Measurements from ENCODE around the gene ASS1. TPM values are rescaled to one million over a fixed set of nuclear protein-coding genes. Genes with fewer than 3 reads are reported as not detected.
A peak's percentile ranks its signal among the peaks of the same experiment; 100 is the strongest.

ASS1 gene
- total RNA-seq, 1 experiment from 2014 or later, result 249 TPM

DNA sequence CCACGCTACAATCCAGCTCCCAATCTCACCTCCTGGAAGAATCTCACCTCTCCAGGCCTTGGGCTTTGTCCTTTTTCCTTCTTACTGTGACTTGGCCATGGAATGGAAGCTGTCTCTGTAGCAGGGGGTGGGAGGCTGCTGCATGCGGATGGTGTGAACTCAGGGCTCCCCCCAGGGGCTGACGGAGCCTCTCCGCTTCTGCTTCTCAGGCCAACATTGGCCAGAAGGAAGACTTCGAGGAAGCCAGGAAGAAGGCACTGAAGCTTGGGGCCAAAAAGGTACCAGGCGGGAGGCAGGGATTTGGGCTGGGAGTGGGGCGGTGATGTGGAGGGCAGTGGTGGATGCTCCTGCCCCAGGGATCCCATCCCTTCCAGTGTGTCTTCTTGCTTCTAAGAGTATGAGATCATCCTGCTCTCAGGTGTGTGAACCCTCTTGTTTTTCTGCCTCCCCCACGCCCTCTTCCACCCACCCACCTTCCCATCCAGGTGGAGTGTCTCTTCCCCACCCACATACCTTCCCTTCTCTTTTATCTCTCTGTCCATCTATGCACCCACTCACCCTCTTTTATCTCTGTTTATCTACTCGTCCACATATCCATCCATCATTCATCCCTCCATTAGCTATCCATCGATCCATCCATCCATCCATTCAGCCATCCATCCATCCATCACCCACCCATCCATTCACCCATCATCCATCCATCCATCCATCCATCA, 9.5 kb downstream of the ASS1 start:
- no peak for DNase-seq (ENCODE audit: low read depth)

DNA sequence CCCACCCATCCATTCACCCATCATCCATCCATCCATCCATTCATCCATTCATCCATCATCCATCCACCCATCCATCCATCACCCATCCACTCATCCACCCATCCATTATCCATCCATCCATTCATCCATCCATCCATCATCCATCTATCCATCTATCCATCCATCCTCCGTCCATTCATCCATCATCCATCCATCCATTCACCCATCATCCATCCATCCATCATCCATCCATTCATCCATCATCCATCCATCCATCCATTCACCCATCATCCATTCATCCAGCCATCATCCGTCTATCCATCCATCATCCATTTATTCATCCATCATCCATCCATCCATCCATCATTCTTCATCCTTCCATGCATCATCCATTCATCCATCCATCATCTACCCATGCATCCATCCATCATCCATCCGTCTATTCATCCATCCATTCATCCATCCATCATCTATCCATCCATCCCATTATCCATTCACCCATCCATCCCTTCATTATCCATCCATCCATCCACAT, 10.1 kb downstream of the ASS1 start:
- DNase-seq (ENCODE audit: low read depth), result no peak

DNA sequence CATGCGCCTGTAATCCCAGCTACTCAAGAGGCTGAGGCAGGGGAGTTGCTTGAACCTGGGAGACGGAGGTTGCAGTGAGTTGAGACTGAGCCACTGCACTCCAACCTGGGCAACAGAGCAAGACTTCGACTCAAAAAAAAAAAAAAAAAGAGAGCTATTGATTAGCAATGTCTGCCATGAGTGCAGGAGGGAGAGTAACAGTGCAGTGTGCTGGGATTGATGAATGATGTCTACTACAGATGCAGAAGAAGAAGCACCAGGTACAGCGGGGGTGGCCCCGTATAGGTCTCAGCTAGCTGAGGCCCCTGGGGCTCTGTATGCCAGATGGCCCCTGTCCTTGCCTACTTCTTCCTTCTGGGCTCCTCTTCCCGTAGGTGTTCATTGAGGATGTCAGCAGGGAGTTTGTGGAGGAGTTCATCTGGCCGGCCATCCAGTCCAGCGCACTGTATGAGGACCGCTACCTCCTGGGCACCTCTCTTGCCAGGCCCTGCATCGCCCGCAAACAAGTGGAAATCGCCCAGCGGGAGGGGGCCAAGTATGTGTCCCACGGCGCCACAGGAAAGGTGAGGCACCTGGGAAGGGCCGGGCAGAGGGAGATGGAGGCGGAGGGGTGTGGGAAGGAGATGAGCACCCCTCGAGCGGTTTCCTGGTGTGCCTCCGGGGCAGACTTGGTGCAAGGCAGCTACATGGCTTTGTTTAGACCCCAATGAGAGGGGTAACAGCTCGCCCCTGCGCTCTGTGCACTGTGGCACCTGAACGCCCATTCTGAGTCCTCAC, 13.5 kb downstream of the ASS1 start:
- DNase-seq (ENCODE audit: low read depth), result no peak

DNA sequence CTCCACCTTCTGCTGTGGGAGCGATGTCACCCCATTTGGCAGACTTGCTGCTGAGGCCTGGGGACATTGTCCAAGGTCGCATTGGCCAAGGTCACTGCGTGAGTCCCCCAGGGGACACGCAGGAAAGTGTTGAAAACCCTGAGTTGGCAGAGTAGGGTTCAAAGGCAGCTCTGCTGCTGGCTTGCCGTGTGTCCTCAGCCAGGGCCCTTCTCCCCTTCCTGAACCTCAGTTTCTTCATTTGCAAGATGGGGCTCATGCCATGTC, 14.0 kb downstream of the ASS1 start:
- DNase-seq (ENCODE audit: low read depth), result no peak

DNA sequence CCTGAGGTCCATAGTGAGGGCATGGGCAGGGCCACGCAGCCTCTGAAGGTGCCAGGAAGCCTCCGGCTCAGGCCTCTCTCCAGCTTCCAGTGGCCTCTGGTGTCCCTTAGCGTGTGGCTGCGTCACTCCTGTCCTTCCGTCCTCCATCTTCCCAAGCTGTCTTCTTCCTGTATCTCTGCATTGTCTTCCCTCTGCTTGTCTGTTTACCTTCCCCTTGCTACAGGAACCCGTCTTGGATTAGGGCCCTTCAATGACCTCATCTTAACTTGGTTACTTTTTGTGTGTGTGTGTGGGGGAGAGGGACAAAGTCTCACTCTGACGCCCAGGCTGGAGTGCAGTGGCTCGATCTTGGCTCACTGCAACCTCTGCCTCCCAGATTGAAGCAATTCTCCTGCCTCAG, 14.4 kb downstream of the ASS1 start:
- no peak for DNase-seq (ENCODE audit: low read depth)

DNA sequence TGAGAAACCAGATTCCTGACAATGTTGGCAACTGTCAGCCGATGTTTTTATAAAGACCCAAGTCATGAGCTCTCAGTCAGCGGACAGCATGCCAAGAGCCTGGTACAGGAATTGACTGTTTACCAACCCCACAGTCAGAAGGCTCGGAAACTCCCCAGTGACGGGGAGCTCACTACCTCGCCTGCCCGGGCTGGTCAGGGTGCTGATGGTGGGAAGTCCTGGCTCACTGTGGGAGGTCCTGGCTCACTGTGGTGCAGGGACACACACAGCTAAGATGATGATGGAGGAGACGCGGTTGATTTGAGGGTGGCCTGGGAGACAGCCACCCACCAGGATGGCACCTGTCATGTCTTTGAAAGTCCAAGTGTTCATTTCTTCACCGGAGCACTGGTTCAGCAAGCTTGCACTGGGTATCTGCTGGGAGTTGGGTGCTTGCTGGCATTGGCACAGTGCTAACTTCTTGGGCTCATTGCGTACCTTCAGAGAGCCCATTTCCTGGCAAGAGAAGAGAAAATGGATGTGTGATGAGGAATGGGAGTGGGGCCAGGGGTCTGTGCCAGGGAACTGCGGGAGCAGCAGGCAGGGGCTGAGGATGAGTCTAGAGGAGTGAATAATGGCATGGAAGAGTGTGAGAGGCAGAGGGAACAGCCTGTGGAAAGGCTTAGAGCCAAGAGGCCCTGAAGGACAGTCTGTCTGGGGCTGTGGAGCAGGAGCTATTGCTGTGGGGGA, 15.3 kb downstream of the ASS1 start:
- no peak for DNase-seq (ENCODE audit: low read depth)

DNA sequence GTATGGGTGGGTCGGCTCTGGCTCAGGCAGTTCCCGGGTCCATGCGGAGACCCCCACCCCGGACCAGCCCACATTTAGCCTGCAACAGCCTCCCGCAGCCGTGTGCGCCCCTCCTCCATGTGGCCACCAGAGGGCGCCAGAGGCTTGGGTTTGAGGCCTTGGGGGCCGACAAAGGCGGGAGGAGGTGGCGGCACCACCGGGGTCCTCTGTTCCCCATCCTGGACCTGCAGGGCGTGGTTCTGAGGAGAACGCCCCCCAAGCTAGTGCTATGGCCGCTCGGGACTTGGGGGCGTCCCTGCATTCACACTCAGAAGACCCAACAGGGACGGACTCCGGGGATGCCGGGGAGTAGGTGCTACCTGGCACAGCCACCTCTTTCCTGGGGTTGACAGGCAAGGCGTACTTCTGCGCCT, 16.5 kb downstream of the ASS1 start:
- DNase-seq (ENCODE audit: low read depth), result peak; percentile 21

DNA sequence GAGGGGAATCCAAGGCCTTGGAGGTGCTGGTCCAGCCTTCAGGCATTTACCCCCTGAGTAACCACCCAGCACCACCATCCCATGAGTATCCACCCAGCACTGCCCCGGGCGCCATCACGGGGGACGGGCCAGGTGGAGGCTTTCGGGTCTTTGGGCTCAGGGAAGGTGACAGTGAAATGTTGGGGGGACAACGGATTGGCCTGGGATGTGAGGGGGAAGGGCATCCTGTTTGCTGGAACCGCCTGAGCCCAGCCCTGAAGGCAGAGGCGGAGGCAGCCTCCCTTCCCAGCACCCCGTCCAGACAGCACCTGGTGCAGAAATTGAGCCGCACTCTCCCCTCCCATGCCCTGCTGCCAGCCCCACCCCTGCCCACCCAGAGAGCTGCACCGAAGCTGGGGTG, 17.0 kb downstream of the ASS1 start:
- no peak for DNase-seq (ENCODE audit: low read depth)

DNA sequence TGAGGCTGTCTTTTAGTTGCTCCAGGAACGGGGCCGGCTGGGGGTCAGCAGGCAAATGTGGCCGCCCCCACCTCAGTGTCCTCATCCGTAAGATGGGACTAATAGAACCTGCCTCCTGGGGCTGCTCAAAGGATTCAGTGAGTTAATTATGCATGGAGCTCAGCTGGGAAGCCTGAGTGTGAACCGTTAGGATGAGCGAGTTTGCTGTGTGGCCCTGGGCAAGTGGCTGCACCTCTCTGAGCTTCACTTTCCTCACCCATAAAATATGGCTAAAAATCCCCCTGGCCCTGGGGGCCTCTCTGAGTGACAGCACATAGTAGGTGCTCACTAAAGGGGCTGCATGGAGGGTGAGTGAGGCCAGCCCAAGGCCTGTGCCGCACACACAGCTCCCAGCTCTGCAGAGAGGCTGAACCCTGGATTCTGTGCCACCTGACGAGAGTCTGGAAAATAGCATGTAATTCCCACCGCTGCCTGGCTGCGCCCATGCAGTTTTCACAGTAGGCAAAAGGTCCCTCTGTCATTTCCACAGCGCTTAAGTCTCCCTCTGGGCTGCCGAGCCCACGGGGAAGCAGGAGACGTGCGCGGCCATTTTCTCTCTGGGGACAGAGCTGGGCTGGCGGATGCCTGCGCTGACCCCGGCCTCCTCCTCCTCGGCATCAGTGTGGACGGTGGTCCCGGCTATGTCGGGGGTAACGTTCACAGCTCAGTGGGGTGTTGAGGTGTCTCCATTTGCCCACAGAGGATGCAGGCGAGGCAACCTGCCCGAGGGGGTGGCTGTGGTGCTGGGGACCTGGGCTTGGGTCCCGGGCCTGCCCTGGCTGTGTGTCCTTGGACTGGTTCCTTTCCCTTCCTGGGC, 18.2 kb downstream of the ASS1 start:
- no peak for DNase-seq (ENCODE audit: low read depth)

DNA sequence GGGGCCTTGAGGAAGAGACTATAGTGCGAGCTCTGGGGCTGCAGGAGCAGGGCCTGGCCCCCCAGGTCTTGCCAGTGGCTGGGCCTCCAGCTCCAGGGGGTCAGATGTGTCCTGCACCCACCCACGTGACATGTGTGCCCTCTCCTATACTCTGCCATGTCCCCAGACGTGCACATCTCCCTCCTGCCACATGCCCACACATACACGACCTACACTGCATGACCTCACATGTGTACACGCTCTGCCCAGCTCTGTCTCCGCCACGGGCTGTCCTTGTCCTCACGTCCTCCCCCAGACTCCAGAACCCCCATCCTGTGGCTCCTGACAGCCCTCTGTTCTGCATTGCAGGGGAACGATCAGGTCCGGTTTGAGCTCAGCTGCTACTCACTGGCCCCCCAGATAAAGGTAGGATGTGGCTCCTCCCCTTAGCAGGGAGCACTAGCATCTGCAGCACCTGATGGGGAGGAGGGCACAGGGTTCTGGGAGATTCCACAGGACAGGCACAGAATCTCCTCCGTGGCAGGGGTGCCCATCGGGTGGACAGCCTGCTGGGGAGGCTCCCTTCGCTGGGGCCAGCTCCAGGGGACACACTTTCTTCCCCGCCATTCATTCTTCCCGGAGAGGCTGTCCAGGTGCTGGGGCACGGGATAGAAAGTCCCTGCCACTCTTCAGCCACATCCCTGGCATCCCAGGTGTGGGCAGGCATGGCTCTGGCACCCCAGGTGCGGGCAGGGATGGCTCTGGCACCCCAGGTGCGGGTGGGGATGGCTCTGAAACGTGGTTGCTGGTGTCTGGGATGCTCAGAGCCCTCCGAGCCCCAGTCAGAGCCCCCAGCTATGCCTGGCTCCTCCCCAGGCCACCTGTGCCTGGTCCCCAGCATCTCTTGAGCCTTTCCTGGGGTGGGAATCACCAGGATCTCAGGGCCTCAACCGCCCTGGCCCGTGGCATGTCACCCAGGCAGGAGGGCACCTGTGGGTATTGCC, 19.3 kb downstream of the ASS1 start:
- DNase-seq (ENCODE audit: low read depth), result no peak

DNA sequence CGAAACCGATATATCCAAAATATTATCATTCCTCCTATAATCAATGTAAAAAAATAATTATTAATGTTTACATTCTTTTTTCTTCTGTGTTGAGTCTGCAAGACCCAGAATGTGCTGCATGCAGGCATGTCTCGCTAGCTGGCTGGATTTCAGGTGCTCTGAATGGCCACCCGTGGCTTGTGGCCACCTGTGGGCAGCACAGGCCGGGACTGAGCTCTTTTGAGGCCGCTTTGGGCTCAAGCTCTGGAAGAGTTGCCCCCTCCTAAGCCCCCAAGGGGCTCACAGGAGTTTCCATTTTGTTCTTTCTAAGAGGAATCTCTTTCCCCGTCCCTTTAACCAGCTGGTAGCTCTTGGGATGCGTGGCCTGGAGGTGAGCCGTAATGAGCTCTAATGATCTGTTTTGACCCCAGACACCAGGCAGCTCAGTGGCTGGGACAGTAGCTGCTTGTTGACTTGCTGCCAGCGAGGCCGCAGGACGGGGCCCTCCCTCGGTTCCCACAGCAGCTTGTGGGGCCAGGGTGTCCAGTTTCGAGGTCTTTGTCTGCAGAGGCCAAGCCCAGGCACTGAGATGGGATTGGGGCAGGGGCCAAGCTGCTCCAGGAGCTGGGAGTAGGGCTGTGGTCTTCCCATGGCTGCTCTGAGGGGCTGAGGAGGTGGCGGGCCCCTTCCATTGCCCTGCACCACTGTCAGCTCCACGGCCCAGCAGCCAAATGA, 20.8 kb downstream of the ASS1 start:
- DNase-seq (ENCODE audit: low read depth), result no peak

DNA sequence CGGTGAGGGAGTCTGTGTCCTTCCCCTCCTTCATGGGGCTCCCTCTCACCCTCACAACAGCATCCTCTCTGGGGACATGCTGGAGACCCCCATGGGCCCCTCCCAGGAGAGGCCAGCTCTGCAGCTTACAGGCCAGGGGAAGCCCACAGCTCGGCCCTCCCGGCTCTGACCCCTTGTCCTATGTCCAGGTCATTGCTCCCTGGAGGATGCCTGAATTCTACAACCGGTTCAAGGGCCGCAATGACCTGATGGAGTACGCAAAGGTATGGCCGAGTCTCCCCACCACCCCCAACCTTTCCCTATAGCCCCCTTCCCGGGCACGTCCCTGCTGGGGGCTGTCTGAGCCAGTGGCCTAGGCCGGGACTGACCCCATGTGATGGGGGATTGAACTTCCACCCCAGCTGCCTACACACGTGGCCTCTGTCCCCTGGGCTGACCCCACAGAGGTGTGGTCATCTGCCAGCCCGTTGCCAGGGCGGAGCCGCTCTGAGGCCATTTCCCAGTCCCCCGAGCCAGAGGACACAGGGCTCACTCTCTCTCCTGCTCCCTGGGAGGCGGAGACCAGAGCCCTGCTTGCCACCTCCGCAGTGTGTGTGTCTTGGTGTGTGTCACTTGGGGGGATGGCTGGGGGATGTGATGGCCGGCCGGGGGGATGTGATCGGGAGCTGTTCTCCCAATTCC, 21.9 kb downstream of the ASS1 start:
- no peak for DNase-seq (ENCODE audit: low read depth)

DNA sequence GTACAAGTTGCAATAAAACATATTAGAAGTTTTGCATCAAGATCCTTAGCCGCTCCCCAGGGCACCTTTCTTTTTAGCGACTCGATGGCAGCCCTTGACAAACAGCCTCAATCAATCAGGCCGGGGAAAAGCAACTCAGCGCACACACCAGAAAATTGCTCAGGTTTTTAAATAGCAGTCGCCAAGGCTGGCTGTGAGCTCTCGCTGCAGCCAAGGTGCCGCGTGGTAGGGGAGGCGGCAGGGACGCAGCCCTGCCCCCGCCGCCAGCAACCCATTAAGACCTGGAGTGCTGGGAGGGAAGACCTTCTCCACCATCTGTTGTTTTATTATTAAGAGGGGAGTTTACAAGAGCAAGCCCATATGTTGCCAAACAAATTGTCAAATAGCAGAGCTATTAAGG, 22.6 kb downstream of the ASS1 start:
- DNase-seq (ENCODE audit: low read depth), result no peak

DNA sequence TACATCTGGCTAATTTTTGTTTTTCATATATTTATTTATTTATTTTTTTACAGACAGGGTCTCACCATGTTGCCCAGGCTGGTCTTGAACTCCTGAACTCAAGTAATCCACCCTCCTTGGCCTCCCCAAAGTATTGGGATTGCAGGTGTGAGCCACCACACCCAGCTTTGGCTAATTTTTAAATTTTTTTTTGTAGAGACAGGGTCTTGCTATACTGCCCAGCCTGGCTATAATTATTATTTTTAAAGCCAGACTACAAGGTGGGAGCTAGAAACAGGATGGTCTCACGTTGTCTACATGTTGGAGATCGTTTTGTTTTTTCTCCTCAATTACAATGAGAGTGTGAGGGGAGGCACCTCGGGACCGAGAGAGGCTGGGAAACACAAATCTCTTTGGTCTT, 23.8 kb downstream of the ASS1 start:
- no peak for DNase-seq (ENCODE audit: low read depth)

DNA sequence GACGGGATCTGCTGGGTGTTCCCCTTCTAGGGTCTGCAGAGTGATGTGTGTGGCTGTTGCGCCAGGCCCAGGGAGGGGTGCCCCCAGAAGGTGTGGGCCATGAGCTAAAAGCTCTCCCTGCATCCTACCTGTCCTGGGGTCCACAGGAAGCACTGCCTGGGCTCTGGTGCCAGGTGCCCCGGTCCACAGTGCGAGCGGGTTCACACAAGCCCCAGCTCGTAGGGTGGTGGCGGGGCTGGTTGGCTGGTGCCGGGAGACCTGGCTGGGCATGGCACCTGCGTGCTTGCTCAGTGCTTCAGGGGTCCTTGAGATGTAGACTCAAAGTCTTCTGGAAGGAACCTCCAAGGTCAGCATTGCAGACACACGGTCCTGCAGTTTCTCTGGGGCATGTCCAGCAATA, 25.5 kb downstream of the ASS1 start:
- DNase-seq (ENCODE audit: low read depth), result no peak

DNA sequence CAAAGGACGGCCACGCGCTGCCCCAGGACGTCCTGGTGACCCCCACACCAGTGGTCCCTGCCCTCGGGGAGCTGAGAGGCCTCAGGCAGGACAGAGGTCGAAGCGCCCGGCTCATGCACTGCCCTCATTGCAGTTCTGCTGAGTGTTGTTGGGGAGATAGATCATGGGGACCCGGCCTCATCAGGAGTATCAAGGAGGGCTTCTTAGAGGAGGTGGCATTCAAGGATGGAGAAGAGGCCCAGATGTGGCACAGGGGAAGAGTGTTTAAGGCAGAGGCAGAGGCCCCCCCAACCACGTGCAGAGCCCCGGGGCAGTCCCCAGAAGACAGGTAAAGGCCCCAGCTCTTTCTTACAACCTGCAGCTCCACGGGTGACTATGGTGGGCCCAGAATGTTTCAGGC, 26.2 kb downstream of the ASS1 start:
- DNase-seq (ENCODE audit: low read depth), result no peak

DNA sequence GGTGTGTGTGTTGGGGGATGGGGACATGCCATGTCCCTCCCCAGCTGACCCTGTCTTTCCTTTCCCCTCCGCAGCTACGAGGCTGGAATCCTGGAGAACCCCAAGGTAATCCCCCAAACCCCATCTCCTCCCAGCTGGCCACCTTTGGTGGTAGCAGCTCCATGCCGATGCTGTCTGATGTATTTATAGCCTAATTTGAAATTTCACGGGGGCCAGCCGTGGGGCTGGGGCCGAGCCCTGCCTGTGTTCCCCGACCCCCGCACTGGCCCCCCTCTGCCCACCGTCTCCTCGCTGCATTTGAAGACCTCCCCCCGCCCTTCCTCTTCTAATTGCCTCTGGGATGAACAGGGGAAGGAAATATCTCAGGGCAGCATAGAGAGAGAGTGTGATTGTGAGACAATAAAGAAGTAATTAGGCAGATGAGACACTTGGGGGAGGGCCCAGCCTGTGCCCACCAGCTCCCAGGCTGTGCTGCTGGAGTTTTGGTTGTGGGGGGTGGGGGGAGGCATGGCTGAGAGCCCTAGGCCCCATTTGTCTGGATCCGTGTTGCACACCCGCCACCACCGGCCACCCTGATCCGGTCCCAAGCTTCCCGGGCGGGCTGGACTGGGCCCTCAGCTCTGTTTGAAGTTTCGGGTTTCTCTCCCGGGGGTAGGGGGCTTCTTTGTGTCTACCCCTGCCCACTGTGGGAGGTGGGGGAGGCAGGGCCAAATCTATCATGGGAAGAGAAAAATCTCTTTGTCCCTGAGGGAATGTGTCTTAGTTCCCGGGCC, 26.8 kb downstream of the ASS1 start:
- no peak for DNase-seq (ENCODE audit: low read depth)

DNA sequence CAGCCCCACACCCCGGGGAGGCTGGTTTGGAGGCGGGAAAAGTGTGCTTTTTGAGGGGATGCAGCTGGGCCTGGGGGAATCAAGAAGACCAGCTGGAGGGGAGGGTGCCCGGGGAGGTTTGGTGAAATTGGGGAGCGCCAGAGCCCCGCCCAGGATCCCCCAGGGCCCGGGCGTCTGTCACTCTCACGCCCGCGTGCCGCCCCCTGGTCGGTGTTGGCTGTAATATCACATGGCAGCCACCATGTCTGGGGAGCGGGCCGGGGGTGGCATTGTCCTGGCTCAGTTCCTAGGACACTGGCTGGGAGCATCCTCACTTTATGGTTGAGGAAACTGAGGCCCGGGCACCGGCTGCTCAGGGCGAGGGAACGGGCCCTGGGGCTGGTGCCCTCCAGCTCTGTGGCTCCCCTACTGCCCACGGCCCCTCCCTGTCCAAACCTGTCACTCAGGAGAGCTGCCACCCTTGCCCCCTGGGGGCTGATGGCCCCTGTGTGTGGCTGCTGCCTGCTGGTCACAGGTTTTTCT, 27.5 kb downstream of the ASS1 start:
- no peak for DNase-seq (ENCODE audit: low read depth)
